Left renal pelvis (tissue), 4 donors: ENCODE measurements around the gene TTC7B. TPM values are rescaled to one million over a fixed set of nuclear protein-coding genes. Genes with fewer than 3 reads are reported as not detected.

ENCODE experiments used
- DNase-seq, 4 donors: peaks; one replicate each; pipeline ENCODE4 v3.0.0-alpha.2; 2013; ENCODE audit warnings: low read depth in 4 of 4, low spot score in 3 of 4
- polyA plus RNA-seq, 4 donors: library from polyadenylated mRNA; unstranded; fragments of 120-200 nt; gene quantifications; one replicate each; pipeline ENCODE4 v1.2.1, GENCODE V29; 2013; ENCODE audit not compliant: insufficient read length in 4 of 4

Gene TTC7B
- polyA plus RNA-seq, 4 donors = 35.3 to 49.1 (median 47.4) TPM

GRCh38 chr14:90521084-90521929, 294.9 kb downstream of the TTC7B start:
- no peak for DNase-seq

GRCh38 chr14:90520326-90520725, 295.9 kb downstream of the TTC7B start:
- no peak for DNase-seq

GRCh38 chr14:90519262-90519920, 296.8 kb downstream of the TTC7B start:
- no peak for DNase-seq

GRCh38 chr14:90518941-90519256, 297.3 kb downstream of the TTC7B start:
- DNase-seq = no peak

- no peak for DNase-seq
Observed at GRCh38 chr14:90518069-90518940, 297.9 kb downstream of the TTC7B start.

- DNase-seq = no peak
Observed at GRCh38 chr14:90517076-90517841, 299.0 kb downstream of the TTC7B start.

GRCh38 chr14:90514566-90514965, 301.7 kb downstream of the TTC7B start:
- DNase-seq = no peak

- DNase-seq = no peak
Observed at GRCh38 chr14:90514015-90514398, 302.2 kb downstream of the TTC7B start.

- DNase-seq = no peak
Observed at GRCh38 chr14:90513161-90514014, 302.8 kb downstream of the TTC7B start.

- DNase-seq = no peak
Observed at GRCh38 chr14:90512329-90512991, 303.8 kb downstream of the TTC7B start.

GRCh38 chr14:90511795-90512328, 304.4 kb downstream of the TTC7B start:
- DNase-seq = no peak

- no peak for DNase-seq
Observed at GRCh38 chr14:90511252-90511651, 305.0 kb downstream of the TTC7B start.

GRCh38 chr14:90510159-90510558, 306.1 kb downstream of the TTC7B start:
- DNase-seq = no peak

- no peak for DNase-seq
Observed at GRCh38 chr14:90509403-90509802, 306.8 kb downstream of the TTC7B start.

GRCh38 chr14:90508536-90509254, 307.5 kb downstream of the TTC7B start:
- DNase-seq = no peak

- DNase-seq = no peak
Observed at GRCh38 chr14:90508036-90508435, 308.2 kb downstream of the TTC7B start.

GRCh38 chr14:90507428-90507827, 308.8 kb downstream of the TTC7B start:
- DNase-seq = no peak

- no peak for DNase-seq
Observed at GRCh38 chr14:90506748-90507147, 309.5 kb downstream of the TTC7B start.
